ENCODE data around the gene FAM204A. TPM values are rescaled to one million over a fixed set of nuclear protein-coding genes. Genes with fewer than 3 reads are reported as not detected.

Gene FAM204A
- polyA plus RNA-seq, 4 donors, result 68.1 to 81.9 (median 77.6) TPM

- no peak for DNase-seq (ENCODE audit: low read depth in 4 of 4, low spot score in 2 of 4)
These were observed 9.0 kb downstream of the FAM204A start for GRCh38 chr10:118332948-118333710.

GRCh38 chr10:118332236-118332635 lies 9.9 kb downstream of the FAM204A start:
- DNase-seq (ENCODE audit: low read depth in 4 of 4, low spot score in 2 of 4), result no peak

DNA sequence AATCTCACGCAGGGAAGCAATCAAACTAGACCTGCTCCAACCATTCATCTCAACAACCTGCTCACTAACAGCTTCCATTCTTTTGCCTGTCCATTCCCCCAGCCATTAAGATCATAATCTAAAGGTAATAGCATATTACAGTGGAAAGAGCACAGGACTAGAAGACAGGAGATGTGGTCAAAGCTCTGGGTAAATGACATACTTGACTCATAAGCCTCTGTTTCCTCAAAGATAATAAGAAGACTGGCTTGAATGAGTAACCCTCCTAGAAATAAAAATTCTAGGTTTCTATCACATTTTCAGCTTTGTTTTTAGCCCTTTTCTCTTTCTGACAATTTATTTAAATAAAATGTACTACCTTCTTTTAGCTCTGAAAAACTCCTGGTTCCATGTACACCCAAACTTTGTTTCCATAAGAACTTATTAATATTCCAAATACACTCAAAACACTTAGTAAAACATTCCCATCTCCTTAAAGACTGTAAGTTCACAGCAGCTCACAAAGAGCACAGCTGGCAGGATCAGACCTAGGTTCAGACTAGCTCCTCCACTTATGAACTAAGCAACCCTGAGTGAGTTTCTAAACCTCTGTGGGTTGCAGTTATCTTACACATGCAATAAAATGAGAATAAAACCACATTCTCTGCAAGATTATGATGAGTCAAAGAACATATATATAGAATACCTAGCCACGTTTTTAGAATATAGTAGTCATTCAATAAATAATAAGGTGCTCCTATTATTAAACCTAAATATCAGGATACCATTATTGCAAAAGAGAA lies 11.6 kb downstream of the FAM204A start:
- no peak for DNase-seq (ENCODE audit: low read depth in 4 of 4, low spot score in 2 of 4)

DNA sequence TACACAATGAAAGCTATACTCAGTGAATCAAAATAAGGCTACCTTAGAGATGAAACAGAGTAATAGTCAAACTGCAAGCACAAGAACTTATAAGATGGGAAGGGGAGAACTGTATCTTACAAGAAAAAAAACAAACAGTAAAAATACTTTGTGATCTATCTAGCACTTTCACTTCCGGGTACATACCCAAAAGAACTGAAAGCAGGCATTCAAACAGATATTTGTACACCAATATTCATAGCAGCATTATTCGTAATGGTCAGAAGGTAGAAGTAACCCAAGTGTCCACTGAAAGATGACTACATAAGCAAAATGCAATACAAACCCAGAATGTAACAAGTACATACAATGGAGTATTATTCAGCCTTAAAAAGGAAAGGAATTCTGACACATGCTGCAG lies 18.0 kb downstream of the FAM204A start:
- DNase-seq (ENCODE audit: low read depth in 4 of 4, low spot score in 2 of 4), result no peak

- no peak for DNase-seq (ENCODE audit: low read depth in 4 of 4, low spot score in 2 of 4)
These were observed 20.2 kb downstream of the FAM204A start for GRCh38 chr10:118321724-118322575.

- no peak for DNase-seq (ENCODE audit: low read depth in 4 of 4, low spot score in 2 of 4)
These were observed 26.5 kb downstream of the FAM204A start for GRCh38 chr10:118315629-118316028.

GRCh38 chr10:118314882-118315281 lies 27.2 kb downstream of the FAM204A start:
- DNase-seq (ENCODE audit: low read depth in 4 of 4, low spot score in 2 of 4), result no peak

DNA sequence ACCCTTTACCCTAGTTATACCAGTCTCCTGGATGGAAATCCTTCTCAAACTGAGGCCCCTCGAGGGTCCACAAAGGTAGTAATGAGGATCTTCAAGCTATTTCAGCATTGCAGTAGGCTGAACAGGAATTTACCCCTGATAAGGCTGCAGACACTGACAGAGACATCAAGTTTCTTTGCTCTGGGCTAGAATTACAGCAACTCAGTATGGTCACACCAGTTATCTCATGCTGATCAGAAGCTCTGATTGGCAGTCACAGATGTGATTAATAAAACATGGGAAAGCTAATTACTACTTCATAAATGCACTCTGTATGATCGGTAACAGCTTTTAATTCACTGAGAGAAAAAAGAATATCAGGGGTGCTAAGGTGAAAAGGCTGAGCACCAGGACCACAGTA lies 30.6 kb downstream of the FAM204A start:
- no peak for DNase-seq (ENCODE audit: low read depth in 4 of 4, low spot score in 2 of 4)

GRCh38 chr10:118310822-118311221 lies 31.3 kb downstream of the FAM204A start:
- DNase-seq (ENCODE audit: low read depth in 4 of 4, low spot score in 2 of 4), result no peak

DNA sequence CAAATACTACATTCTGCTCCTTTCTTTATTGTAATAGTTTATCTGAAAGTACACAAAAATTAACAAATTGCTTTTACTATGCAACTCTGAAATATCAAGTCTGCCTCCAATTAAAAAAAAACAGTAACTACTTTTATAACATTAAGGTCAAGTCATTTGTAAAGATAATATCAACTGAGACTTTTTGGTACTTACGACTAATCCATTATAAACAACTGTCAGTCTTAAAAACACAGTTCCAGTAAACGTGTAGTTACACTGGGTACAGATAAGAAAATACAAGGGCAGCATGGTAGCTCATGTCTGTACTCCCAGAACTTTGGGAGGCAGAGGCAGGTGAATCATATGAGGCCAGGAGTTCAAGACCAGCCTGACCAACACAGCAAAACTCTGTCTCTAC lies 32.2 kb downstream of the FAM204A start:
- no peak for DNase-seq (ENCODE audit: low read depth in 4 of 4, low spot score in 2 of 4)

DNA sequence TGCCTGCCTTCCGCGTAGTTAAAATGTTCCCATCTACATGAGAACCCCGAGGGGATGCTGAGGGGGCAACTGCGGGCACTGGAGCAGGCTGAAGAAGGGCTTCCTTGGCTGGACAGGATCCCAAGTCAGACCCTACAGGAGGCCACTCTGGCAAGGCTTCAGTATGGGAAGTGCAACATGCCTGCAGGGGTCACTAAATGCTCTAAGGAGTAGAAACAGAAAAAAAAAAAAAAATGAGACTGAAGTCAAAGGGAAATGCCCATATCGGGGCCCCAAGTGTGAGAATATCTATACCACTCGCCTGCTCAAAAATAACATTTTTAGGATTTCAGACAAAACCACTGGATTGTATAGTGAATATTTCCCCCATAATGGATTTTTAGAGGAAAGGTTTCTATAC lies 33.5 kb downstream of the FAM204A start:
- no peak for DNase-seq (ENCODE audit: low read depth in 4 of 4, low spot score in 2 of 4)

- no peak for DNase-seq (ENCODE audit: low read depth in 4 of 4, low spot score in 2 of 4)
These were observed 34.3 kb downstream of the FAM204A start for GRCh38 chr10:118307859-118308258.

- DNase-seq (ENCODE audit: low read depth in 4 of 4, low spot score in 2 of 4), result no peak
These were observed 34.9 kb downstream of the FAM204A start for GRCh38 chr10:118307220-118307619.

- no peak for DNase-seq (ENCODE audit: low read depth in 4 of 4, low spot score in 2 of 4)
These were observed 36.4 kb downstream of the FAM204A start for GRCh38 chr10:118305730-118306129.

DNA sequence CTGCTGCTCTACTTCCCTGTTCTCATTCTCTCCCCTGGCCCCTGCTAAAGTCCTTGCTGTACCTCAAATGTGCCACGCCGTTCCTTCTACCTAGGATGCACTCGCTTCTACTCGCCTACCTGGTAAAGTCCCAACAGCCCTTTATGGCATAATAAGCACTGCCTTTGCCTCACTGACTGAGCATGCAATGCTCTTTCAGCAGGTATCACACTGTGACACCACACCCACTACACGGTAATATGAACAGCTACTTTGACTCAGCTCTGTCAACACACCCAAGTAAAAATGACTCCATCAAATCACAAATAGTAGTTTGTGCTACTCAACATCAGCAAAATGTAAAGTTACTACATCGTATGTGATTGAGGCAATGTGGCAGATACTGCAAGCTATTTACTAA lies 37.6 kb downstream of the FAM204A start:
- DNase-seq (ENCODE audit: low read depth in 4 of 4, low spot score in 2 of 4), result no peak

DNA sequence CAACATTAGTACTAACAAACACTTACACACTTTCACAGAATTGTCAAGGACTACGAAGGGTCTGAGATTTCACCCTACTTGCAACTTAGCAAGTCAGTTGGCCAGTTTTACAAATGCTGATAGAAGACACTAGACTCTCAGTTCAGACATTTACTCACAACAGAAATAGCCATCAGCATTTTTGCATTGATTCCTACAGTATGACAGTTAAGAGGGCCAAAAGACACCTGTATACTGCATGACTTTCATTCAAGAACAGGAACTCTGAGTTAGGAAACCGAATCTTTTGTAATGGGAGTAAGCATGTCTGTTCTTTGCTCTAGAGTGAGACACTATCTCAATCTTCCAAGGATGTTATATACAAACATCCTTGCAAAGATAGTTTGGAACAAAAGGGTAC lies 40.9 kb downstream of the FAM204A start:
- no peak for DNase-seq (ENCODE audit: low read depth in 4 of 4, low spot score in 2 of 4)

DNA sequence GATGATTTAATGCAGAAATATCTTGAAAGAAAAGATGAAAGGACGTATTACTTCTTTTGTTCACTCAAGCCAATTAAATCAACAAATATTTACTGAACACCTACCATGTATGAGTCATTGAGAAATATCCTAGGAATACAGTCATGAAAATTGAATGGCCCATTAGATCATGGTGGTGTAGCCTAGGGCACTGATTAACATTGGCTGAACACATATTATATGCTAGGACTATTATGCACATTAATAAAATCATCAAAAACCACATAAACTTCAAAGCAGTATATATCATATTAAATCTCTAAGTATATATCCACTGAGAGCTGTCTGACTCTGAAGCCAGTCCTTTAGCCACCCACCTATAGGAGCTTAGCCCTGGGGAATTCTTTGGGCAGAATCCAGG lies 41.8 kb downstream of the FAM204A start:
- DNase-seq (ENCODE audit: low read depth in 4 of 4, low spot score in 2 of 4), result no peak

DNA sequence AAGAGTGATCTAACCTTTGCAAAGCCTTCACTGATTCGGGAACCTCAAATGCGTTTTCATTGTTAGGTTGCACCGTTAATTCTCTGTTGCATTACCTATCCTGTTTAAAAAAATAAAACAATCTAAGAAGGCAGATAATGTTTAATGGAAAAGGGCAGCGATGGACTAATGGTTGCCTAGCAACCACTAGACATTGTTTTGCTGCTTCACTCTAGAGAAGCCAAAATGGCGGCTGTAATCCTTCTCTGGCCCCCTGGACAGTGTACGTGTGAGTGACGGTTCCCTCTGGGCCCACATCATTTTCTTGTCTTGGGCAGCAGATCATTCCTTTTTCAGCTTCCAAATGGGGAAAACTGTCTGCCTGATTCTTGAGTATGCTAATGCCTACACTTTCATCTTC lies 43.3 kb downstream of the FAM204A start:
- DNase-seq (ENCODE audit: low read depth in 4 of 4, low spot score in 2 of 4), result no peak

DNA sequence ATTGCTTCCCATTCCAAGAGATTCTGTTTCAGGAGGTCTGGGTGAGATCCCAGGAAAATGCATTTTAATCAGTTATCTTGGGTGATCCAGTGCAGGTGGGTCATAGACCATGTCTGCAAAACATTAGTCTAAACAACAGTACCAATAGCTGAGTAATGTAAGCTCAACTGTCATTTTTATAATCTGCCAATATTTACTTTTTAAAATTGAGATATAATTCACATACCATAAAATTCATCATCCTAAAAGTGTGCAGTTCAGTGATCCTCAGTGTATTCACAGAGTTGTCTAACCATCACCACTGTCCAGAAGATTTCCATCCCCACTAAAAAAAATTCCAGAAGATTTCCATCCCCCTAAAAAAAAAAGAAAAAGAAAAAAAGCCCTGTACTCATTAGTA lies 51.0 kb downstream of the FAM204A start:
- DNase-seq (ENCODE audit: low read depth in 4 of 4, low spot score in 2 of 4), result no peak

DNA sequence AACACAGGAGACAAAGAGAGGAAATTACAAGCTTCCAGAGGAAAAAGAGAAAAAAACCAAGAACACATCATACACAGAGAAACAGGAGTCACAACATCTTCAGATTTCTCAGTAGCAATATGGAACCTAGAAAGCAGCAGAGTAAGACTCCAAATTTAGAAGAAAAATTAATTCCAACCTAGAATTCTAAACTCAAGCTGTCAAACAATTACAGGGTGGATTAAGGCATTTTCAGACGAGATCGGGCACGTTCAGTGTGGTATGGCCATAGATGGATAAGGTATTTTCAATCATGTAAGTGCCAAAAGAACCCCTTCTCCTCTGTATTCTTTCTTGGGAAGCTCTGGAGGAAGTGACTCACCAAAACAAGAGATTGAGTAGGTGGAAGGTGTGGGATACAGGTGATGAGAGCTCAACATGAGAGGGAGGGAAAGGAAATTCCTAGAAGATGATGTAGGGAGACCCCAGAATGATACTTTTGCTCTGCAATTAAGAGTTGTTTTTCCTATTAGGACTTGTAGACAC lies 51.6 kb downstream of the FAM204A start:
- no peak for DNase-seq (ENCODE audit: low read depth in 4 of 4, low spot score in 2 of 4)

All from left renal cortex interstitium (tissue), 4 donors.